Fibroblast of lung (primary cell): ENCODE measurements around the gene POLQ.
"Not testable (repeated sequence)": the region's sequence is repeated elsewhere in the genome, so short reads cannot be mapped to it uniquely, and the experiment has no call there.

Experiments
- EZH2 ChIP-seq: IDR thresholded peaks from 2 replicates; pipeline ENCODE4 v1.5.1; 2012; ENCODE audit warnings: low read length, control low read depth, mild to moderate bottlenecking; ENCODE audit errors: missing control alignments
- TF ChIP-seq, protein P1 (sequence below), 2 donors: IDR thresholded peaks in 1 of 2; conservative IDR thresholded peaks in 1 of 2; 1 replicate in 1 of 2; 2 replicates in 1 of 2; pipeline ENCODE4 v1.5.1; 2011 to 2012; ENCODE audit warnings: low read length in 2 of 2, control low read depth in 1 of 2, inconsistent platforms in 1 of 2, low read depth in 1 of 2, mild to moderate bottlenecking in 1 of 2

DNA sequence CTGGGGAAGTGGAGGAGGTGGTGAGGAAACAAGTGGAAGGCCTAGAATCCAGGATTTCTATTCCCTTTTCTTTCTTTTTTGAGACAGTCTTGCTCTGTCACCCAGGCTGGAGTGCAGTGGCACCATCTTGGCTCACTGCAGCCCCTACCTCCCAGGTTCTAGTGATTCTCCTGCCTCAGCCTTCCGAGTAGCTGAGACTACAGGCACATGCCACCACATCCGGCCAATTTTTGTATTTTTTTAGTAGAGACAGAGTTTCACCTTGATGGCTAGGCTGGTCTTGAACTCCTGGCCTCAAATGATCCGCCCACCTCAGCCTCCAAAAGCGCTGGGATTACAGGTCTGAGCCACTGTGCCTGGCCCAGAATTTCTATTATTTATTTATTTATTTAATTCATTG lies 48.0 kb upstream of the POLQ start:
- not testable (repeated sequence) for TF ChIP-seq EZH2
- TF ChIP-seq, protein P1, sequence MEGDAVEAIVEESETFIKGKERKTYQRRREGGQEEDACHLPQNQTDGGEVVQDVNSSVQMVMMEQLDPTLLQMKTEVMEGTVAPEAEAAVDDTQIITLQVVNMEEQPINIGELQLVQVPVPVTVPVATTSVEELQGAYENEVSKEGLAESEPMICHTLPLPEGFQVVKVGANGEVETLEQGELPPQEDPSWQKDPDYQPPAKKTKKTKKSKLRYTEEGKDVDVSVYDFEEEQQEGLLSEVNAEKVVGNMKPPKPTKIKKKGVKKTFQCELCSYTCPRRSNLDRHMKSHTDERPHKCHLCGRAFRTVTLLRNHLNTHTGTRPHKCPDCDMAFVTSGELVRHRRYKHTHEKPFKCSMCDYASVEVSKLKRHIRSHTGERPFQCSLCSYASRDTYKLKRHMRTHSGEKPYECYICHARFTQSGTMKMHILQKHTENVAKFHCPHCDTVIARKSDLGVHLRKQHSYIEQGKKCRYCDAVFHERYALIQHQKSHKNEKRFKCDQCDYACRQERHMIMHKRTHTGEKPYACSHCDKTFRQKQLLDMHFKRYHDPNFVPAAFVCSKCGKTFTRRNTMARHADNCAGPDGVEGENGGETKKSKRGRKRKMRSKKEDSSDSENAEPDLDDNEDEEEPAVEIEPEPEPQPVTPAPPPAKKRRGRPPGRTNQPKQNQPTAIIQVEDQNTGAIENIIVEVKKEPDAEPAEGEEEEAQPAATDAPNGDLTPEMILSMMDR (conservative IDR thresholded peaks at IDR 0.05 in 1 of 2, IDR thresholded peaks at IDR 0.05 in 1 of 2; ENCODE audit: low read depth in 1 of 2, low read length in 2 of 2): not testable (repeated sequence)
